A549 (cell line): ENCODE results near the gene SPCS3. TPM values are rescaled to one million over a fixed set of nuclear protein-coding genes. Genes with fewer than 3 reads are reported as not detected.
A peak's percentile ranks its signal among the peaks of the same experiment; 100 is the strongest.

ENCODE experiments used
- ATAC-seq, 2 experiments: fragments of 200-7000 bp in 1 of 2; fragments of >200 bp in 1 of 2; cut with Nextera tagmentation in 1 of 2; cut with Tn5 transposase in 1 of 2; 3 replicates each; pipeline versions ENCODE4 v1.8.0 to v1.9.1; 2018 to 2020; ENCODE audit warnings: mild to moderate bottlenecking in 1 of 2, moderate library complexity in 1 of 2
- CTCF ChIA-PET: fragments of 300-600 bp; sonication (Branson Sonifier 250); formaldehyde crosslinking; extraction: SDS; loops from one replicate; lab custom pipeline; 2021; ENCODE audit warnings: antibody characterized with exemption, inconsistent platforms; lab: Yijun Ruan, JAX
- POLR2A ChIA-PET: fragments of 350-600 bp; formaldehyde crosslinking; extraction: SDS; loops from one replicate; lab custom pipeline; 2021; ENCODE audit warnings: antibody characterized with exemption, inconsistent platforms; lab: Yijun Ruan, JAX
- DNase-seq, 2 experiments: peaks; one replicate each; pipeline versions ENCODE4 v3.0.0 to v3.0.0-alpha.2; 2011 to 2016; ENCODE audit warnings: low read depth in 1 of 2, low spot score in 1 of 2
- FAIRE-seq: peaks from 2 replicates; lab custom pipeline; 2011; peaks lifted over from hg19 to GRCh38; lab: Jason Lieb, UNC
- H3K27ac ChIP-seq, 2 experiments: fragments of >200 bp; sonication (Bioruptor Twin); formaldehyde crosslinking; 3 replicates each; pipeline ENCODE4 v1.5.1; 2016 to 2017
- H3K4me1 ChIP-seq: fragments of >200 bp; sonication (Bioruptor Twin); formaldehyde crosslinking; 3 replicates; pipeline ENCODE4 v1.6.1; 2016
- H3K4me2 ChIP-seq: fragments of >200 bp; sonication (Bioruptor Twin); formaldehyde crosslinking; 3 replicates; pipeline ENCODE4 v1.6.1; 2016
- H3K4me3 ChIP-seq: fragments of >200 bp; sonication (Bioruptor Twin); formaldehyde crosslinking; 3 replicates; pipeline ENCODE4 v1.5.1; 2016
- H3K9me3 ChIP-seq: fragments of >200 bp; sonication (Bioruptor Twin); formaldehyde crosslinking; 3 replicates; pipeline ENCODE4 v1.6.1; 2016
- CBX2 ChIP-seq: fragments of 200-600 bp; sonication (generic); IDR thresholded peaks from 2 replicates; pipeline ENCODE4 v1.6.1; 2016; ENCODE audit warnings: low read depth, mild to moderate bottlenecking, borderline replicate concordance
- CBX8 ChIP-seq: fragments of 200-600 bp; sonication (generic); IDR thresholded peaks from 2 replicates; pipeline ENCODE4 v1.6.1; 2016
- CHD2 ChIP-seq: fragments of 150-350 bp; IDR thresholded peaks from 2 replicates; pipeline ENCODE4 v1.6.1; 2014; ENCODE audit warnings: low read length; ENCODE audit not compliant: partially characterized antibody
- CHD4 ChIP-seq: fragments of 200-600 bp; sonication (generic); IDR thresholded peaks from 2 replicates; pipeline ENCODE4 v1.6.1; 2016; ENCODE audit warnings: antibody characterized with exemption, mild to moderate bottlenecking, borderline replicate concordance
- EHMT2 ChIP-seq: fragments of 200-600 bp; sonication (generic); IDR thresholded peaks from 2 replicates; pipeline ENCODE4 v1.6.1; 2016; ENCODE audit warnings: antibody characterized with exemption, low read depth, mild to moderate bottlenecking, moderate library complexity
- EP300 ChIP-seq, 2 experiments: fragments of >200 bp; sonication (Bioruptor Twin); formaldehyde crosslinking; IDR thresholded peaks; 2 replicates in 1 of 2; 3 replicates in 1 of 2; pipeline ENCODE4 v1.6.1; 2016 to 2017
- FOSL2 ChIP-seq, 2 experiments: fragments of 450-650 bp in 1 of 2; fragments of >200 bp in 1 of 2; sonication (Bioruptor Twin) in 1 of 2; formaldehyde crosslinking; IDR thresholded peaks; 2 replicates each; pipeline versions ENCODE4 v1.5.0 to v1.6.1; 2016 to 2020; ENCODE audit warnings: mild to moderate bottlenecking in 1 of 2, moderate library complexity in 1 of 2
- GATA3 ChIP-seq: IDR thresholded peaks from 2 replicates; pipeline ENCODE4 v1.6.1; 2012; ENCODE audit warnings: borderline replicate concordance
- HES2 ChIP-seq: fragments of >200 bp; sonication (Bioruptor Twin); formaldehyde crosslinking; IDR thresholded peaks from 2 replicates; pipeline ENCODE4 v1.6.1; 2016
- HOXA7 ChIP-seq: fragments of 250-450 bp; sonication (Bioruptor Pico); IDR thresholded peaks from 2 replicates; pipeline ENCODE4 v1.5.0; 2020; ENCODE audit warnings: mild to moderate bottlenecking, moderate library complexity
- HOXB5 ChIP-seq: fragments of 250-450 bp; sonication (Bioruptor Pico); IDR thresholded peaks from 2 replicates; pipeline ENCODE4 v1.5.0; 2020; ENCODE audit warnings: mild to moderate bottlenecking, moderate library complexity
- JUNB ChIP-seq: fragments of >200 bp; sonication (Bioruptor Twin); formaldehyde crosslinking; IDR thresholded peaks from 2 replicates; pipeline ENCODE4 v1.6.1; 2016
- NPAS2 ChIP-seq: fragments of 250-450 bp; sonication (Bioruptor Pico); IDR thresholded peaks from 2 replicates; pipeline ENCODE4 v1.8.0; 2022; ENCODE audit warnings: mild to moderate bottlenecking, moderate library complexity, borderline replicate concordance
- PBX3 ChIP-seq: IDR thresholded peaks from 2 replicates; pipeline ENCODE4 v1.6.1; 2012
- RAD21 ChIP-seq, 2 experiments: fragments of >200 bp in 1 of 2; sonication (Bioruptor Twin) in 1 of 2; formaldehyde crosslinking in 1 of 2; IDR thresholded peaks in 1 of 2; conservative IDR thresholded peaks in 1 of 2; 2 replicates in 1 of 2; 3 replicates in 1 of 2; pipeline ENCODE4 v1.6.1; 2012 to 2018; ENCODE audit warnings: inconsistent platforms in 1 of 2
- RARB ChIP-seq: fragments of 250-450 bp; sonication (Bioruptor Pico); IDR thresholded peaks from 2 replicates; pipeline ENCODE4 v1.8.0; 2021; ENCODE audit warnings: mild to moderate bottlenecking, moderate library complexity
- RNF2 ChIP-seq: fragments of 200-600 bp; sonication (generic); IDR thresholded peaks from 2 replicates; pipeline ENCODE4 v1.6.1; 2016; ENCODE audit warnings: low read depth, mild to moderate bottlenecking, antibody characterized with exemption, moderate library complexity, borderline replicate concordance
- SMC3 ChIP-seq: fragments of >200 bp; sonication (Bioruptor Twin); formaldehyde crosslinking; IDR thresholded peaks from 3 replicates; pipeline ENCODE4 v1.6.1; 2018; ENCODE audit warnings: inconsistent platforms
- TP53 ChIP-seq: fragments of 250-450 bp; sonication (Bioruptor Pico); IDR thresholded peaks from 2 replicates; pipeline ENCODE4 v1.5.0; 2021; ENCODE audit warnings: mild to moderate bottlenecking, moderate library complexity
- ZC3H11A ChIP-seq: fragments of 450-650 bp; IDR thresholded peaks from 2 replicates; pipeline ENCODE4 v1.6.1; 2014; ENCODE audit warnings: antibody characterized with exemption, mild to moderate bottlenecking
- ZNF302 ChIP-seq: fragments of 250-450 bp; sonication (Bioruptor Pico); IDR thresholded peaks from 2 replicates; pipeline ENCODE4 v1.9.0; 2021; ENCODE audit warnings: inconsistent platforms, mild to moderate bottlenecking, moderate library complexity
- WGBS: methylation state at CpG from one replicate; pipeline ENCODE4 v1.1.6; 2017; ENCODE audit errors: missing lambda C conversion rate; 5-methylcytosine and 5-hydroxymethylcytosine counted together
- polyA plus RNA-seq, 4 experiments: library from polyadenylated mRNA; depleted of rRNA in 3 of 4; stranded (reverse); fragments of >200 nt; fragmentation: RNase III in 1 of 4; extraction: RNeasy Plus Mini Kit Qiagen cat#74134 plus additional on column Dnase treatment in 1 of 4; gene quantifications; 2 replicates in 3 of 4; 3 replicates in 1 of 4; pipeline ENCODE4 v1.2.3, GENCODE V29; 2011 to 2017
- TF ChIP-seq, protein P1 (sequence below): fragments of >200 bp; sonication (Bioruptor Twin); formaldehyde crosslinking; IDR thresholded peaks from 3 replicates; pipeline ENCODE4 v1.5.1; 2016
- TF ChIP-seq, protein P2 (sequence below): fragments of 450-650 bp; IDR thresholded peaks from 2 replicates; pipeline ENCODE4 v1.6.1; 2014; ENCODE audit warnings: antibody characterized with exemption
- TF ChIP-seq, protein P3 (sequence below): fragments of 150-350 bp; IDR thresholded peaks from 2 replicates; pipeline ENCODE4 v1.6.1; 2014; ENCODE audit warnings: low read depth, mild to moderate bottlenecking, low read length

SPCS3 gene
- polyA plus RNA-seq, 2 of the 4 experiments (the other 2 are of a cell fraction) = 33.2 to 44.5 TPM

- no peaks in the 10 kb centered on the region for H3K9me3 ChIP-seq
- ChIA-PET CTCF (no interaction called here), POLR2A (no interaction called here)
- peaks cover 38% of the 10 kb centered on the region for H3K4me1 ChIP-seq
- H3K27ac ChIP-seq = 0 out of 6 replicates have a peak overlapping the region, but pooled peaks of 1 of the 2 experiments have one; percentile 16
- peak in 1 of 2 experiments; percentile 8 for DNase-seq
- peak overlapping the region; percentile 20; the same call in 1 of the 3 replicates for H3K4me2 ChIP-seq
- FAIRE-seq = no peak
- no peak for ATAC-seq
- H3K4me3 ChIP-seq = no peak overlapping the region
- no peak for TF ChIP-seq JUNB
- TF ChIP-seq EHMT2 = no peak
- TF ChIP-seq, protein P1, sequence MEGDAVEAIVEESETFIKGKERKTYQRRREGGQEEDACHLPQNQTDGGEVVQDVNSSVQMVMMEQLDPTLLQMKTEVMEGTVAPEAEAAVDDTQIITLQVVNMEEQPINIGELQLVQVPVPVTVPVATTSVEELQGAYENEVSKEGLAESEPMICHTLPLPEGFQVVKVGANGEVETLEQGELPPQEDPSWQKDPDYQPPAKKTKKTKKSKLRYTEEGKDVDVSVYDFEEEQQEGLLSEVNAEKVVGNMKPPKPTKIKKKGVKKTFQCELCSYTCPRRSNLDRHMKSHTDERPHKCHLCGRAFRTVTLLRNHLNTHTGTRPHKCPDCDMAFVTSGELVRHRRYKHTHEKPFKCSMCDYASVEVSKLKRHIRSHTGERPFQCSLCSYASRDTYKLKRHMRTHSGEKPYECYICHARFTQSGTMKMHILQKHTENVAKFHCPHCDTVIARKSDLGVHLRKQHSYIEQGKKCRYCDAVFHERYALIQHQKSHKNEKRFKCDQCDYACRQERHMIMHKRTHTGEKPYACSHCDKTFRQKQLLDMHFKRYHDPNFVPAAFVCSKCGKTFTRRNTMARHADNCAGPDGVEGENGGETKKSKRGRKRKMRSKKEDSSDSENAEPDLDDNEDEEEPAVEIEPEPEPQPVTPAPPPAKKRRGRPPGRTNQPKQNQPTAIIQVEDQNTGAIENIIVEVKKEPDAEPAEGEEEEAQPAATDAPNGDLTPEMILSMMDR = no peak
- no peak for TF ChIP-seq GATA3
- no peak for TF ChIP-seq ZC3H11A
- TF ChIP-seq, protein P2, sequence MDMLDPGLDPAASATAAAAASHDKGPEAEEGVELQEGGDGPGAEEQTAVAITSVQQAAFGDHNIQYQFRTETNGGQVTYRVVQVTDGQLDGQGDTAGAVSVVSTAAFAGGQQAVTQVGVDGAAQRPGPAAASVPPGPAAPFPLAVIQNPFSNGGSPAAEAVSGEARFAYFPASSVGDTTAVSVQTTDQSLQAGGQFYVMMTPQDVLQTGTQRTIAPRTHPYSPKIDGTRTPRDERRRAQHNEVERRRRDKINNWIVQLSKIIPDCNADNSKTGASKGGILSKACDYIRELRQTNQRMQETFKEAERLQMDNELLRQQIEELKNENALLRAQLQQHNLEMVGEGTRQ = no peak
- no peak for TF ChIP-seq TP53 (CRISPR knock-in tag)
- no peak for TF ChIP-seq CBX8
- no peak for TF ChIP-seq HOXB5 (CRISPR knock-in tag)
- no peak for TF ChIP-seq PBX3
- no peak for TF ChIP-seq RAD21 (conservative IDR thresholded peaks at IDR 0.05 in 1 of 2, IDR thresholded peaks at IDR 0.05 in 1 of 2)
- TF ChIP-seq HOXA7 (CRISPR knock-in tag) = no peak
Measured at GRCh38 chr4:176274441-176274840, 45.3 kb upstream of the SPCS3 start.

DNA sequence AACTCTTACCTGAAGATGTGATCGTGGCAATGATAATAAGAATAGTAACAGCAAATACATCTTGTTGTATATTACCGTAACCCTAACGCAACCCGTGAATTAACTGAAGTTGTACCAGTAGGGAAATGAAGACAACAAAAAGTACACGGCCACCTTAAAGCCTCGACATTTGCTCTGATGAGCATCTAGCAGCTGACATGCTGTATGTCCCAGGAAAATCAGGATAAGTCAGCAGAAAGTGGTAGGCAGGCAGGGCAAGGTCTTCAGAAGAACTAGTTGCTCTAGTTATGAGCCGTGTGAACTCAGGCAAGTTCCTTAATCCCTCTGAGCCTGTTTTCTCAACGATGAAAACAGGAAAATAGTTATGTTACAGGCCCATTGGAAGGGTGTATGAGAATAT is 43.1 kb upstream of the SPCS3 start:
- ChIA-PET POLR2A (no interaction called here), CTCF (interaction anchor here (1.0 to 3.1 kb wide), 7 partner anchors 10 to 222 kb away, joined by 3 to 20 read pairs (median 4); no protein-coding TSS in a partner anchor)
- Histone ChIP-seq H3K4me3 (no peak overlapping the region), H3K27ac (peak overlapping the region in 1 of 2 experiments; percentile 34; a peak in 1 of 6 replicates), H3K4me1 (peaks cover 20% of the 10 kb centered on the region; the same call in 2 of the 3 replicates), H3K9me3 (no peaks in the 10 kb centered on the region), H3K4me2 (no peak overlapping the region)
- TF ChIP-seq TP53 (CRISPR knock-in tag) (no peak), NPAS2 (no peak), CHD2 (no peak), CHD4 (no peak), EP300 (IDR thresholded peaks at IDR 0.05) (no peak), RNF2 (no peak), EHMT2 (no peak)
- 80% methylated on average over 8 of the region's 8 CpGs for WGBS
- DNase-seq (no peak), ATAC-seq (no peak), FAIRE-seq (no peak)

- no peaks in the 10 kb centered on the region for H3K9me3 ChIP-seq
- H3K4me3 ChIP-seq = no peak overlapping the region
- DNase-seq (peak; percentile 55 to 56), ATAC-seq (peak; percentile 93 to 97), FAIRE-seq (no peak)
- peak overlapping the region; percentile 71 for H3K4me2 ChIP-seq
- peak overlapping the region; percentile 29 to 34; a peak in 3 of 6 replicates for H3K27ac ChIP-seq
- CTCF ChIA-PET = interaction anchor here (0.6 to 3.1 kb wide), 14 partner anchors 9 to 222 kb away, joined by 3 to 20 read pairs (median 4); no protein-coding TSS in a partner anchor
- POLR2A ChIA-PET = interaction anchor here (0.6 to 0.9 kb wide), 3 partner anchors 12 to 205 kb away, joined by 3 to 5 read pairs (median 5); no protein-coding TSS in a partner anchor
- H3K4me1 ChIP-seq = peaks cover 14% of the 10 kb centered on the region; the same call in 2 of the 3 replicates
- 62% methylated on average over 13 of the region's 13 CpGs for WGBS
- TF ChIP-seq RARB (no peak), CBX2 (no peak), RNF2 (no peak), JUNB (no peak), FOSL2 (IDR thresholded peaks at IDR 0.05) (no peak), FOSL2 (CRISPR knock-in tag; IDR thresholded peaks at IDR 0.05) (no peak), CHD4 (no peak), GATA3 (no peak), ZNF302 (CRISPR knock-in tag) (no peak), RAD21 (conservative IDR thresholded peaks at IDR 0.05 in 1 of 2, IDR thresholded peaks at IDR 0.05 in 1 of 2) (peak; percentile 52 to 54), HES2 (no peak), SMC3 (peak; percentile 62)
- TF ChIP-seq, protein P1 = peak; percentile 45
- TF ChIP-seq, protein P3, sequence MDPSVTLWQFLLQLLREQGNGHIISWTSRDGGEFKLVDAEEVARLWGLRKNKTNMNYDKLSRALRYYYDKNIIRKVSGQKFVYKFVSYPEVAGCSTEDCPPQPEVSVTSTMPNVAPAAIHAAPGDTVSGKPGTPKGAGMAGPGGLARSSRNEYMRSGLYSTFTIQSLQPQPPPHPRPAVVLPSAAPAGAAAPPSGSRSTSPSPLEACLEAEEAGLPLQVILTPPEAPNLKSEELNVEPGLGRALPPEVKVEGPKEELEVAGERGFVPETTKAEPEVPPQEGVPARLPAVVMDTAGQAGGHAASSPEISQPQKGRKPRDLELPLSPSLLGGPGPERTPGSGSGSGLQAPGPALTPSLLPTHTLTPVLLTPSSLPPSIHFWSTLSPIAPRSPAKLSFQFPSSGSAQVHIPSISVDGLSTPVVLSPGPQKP = no peak
Measured at GRCh38 chr4:176277162-176277904, 42.4 kb upstream of the SPCS3 start.
